IPS-18c (cell line): ENCODE results near the gene GAS2L3.
"Not testable (repeated sequence)": the region's sequence is repeated elsewhere in the genome, so short reads cannot be mapped to it uniquely, and the experiment has no call there.

Experiments used
- H3K4me3 ChIP-seq: 2 replicates; pipeline ENCODE4 v1.7.0; 2013; ENCODE audit warnings: low read depth, mild to moderate bottlenecking, low read length, moderate library complexity; ENCODE audit not compliant: insufficient read depth
- H3K9me3 ChIP-seq: one replicate; pipeline ENCODE4 v1.6.1; 2013; ENCODE audit warnings: mild to moderate bottlenecking, low read length, moderate library complexity; ENCODE audit not compliant: control insufficient read depth, insufficient read depth

GAS2L3 gene

GRCh38 chr12:100633082-100633785, 59.8 kb downstream of the GAS2L3 start:
- H3K4me3 ChIP-seq, H3K9me3 ChIP-seq: not testable (repeated sequence)

GRCh38 chr12:100643246-100643645, 69.8 kb downstream of the GAS2L3 start:
- H3K9me3 ChIP-seq: peaks cover 11% of the 10 kb centered on the region
- no peak overlapping the region; the same call in 1 of the 2 replicates for H3K4me3 ChIP-seq

GRCh38 chr12:100646896-100647295, 73.4 kb downstream of the GAS2L3 start:
- no peak overlapping the region for H3K4me3 ChIP-seq
- H3K9me3 ChIP-seq: peaks cover 11% of the 10 kb centered on the region

GRCh38 chr12:100651108-100651507, 77.6 kb downstream of the GAS2L3 start:
- Histone ChIP-seq H3K4me3 (no peak overlapping the region), H3K9me3 (peaks cover 2% of the 10 kb centered on the region)

GRCh38 chr12:100651694-100652093, 78.2 kb downstream of the GAS2L3 start:
- H3K9me3 ChIP-seq: peaks cover 2% of the 10 kb centered on the region
- H3K4me3 ChIP-seq: no peak overlapping the region

- H3K9me3 ChIP-seq: peaks cover 2% of the 10 kb centered on the region
- H3K4me3 ChIP-seq: no peak overlapping the region
Observed at GRCh38 chr12:100652488-100652887, 79.0 kb downstream of the GAS2L3 start.

- Histone ChIP-seq H3K4me3 (no peak overlapping the region), H3K9me3 (no peaks in the 10 kb centered on the region)
Observed at GRCh38 chr12:100656141-100656540, 82.7 kb downstream of the GAS2L3 start.

GRCh38 chr12:100656856-100657255, 83.4 kb downstream of the GAS2L3 start:
- Histone ChIP-seq H3K9me3 (no peaks in the 10 kb centered on the region), H3K4me3 (no peak overlapping the region)

- Histone ChIP-seq H3K4me3 (no peak overlapping the region), H3K9me3 (no peaks in the 10 kb centered on the region)
Observed at GRCh38 chr12:100661300-100661951, 87.9 kb downstream of the GAS2L3 start.

GRCh38 chr12:100666588-100666987, 93.1 kb downstream of the GAS2L3 start:
- H3K9me3 ChIP-seq: no peaks in the 10 kb centered on the region
- no peak overlapping the region for H3K4me3 ChIP-seq

- H3K9me3 ChIP-seq: no peaks in the 10 kb centered on the region
- no peak overlapping the region for H3K4me3 ChIP-seq
Observed at GRCh38 chr12:100668945-100669536, 95.6 kb downstream of the GAS2L3 start.

- no peak overlapping the region for H3K4me3 ChIP-seq
- no peaks in the 10 kb centered on the region for H3K9me3 ChIP-seq
Observed at GRCh38 chr12:100669922-100670321, 96.4 kb downstream of the GAS2L3 start.

GRCh38 chr12:100671396-100672074, 98.1 kb downstream of the GAS2L3 start:
- H3K9me3 ChIP-seq: no peaks in the 10 kb centered on the region
- no peak overlapping the region for H3K4me3 ChIP-seq

GRCh38 chr12:100672075-100672592, 98.7 kb downstream of the GAS2L3 start:
- Histone ChIP-seq H3K4me3 (no peak overlapping the region), H3K9me3 (no peaks in the 10 kb centered on the region)

GRCh38 chr12:100674036-100674888, 100.8 kb downstream of the GAS2L3 start:
- H3K9me3 ChIP-seq: no peaks in the 10 kb centered on the region
- no peak overlapping the region for H3K4me3 ChIP-seq
